IPS-20b (cell line): ENCODE results near the gene VIM.
A peak's percentile ranks its signal among the peaks of the same experiment; 100 is the strongest.

Source experiments
- H3K27ac ChIP-seq: one replicate; pipeline ENCODE4 v1.5.1; 2013; ENCODE audit warnings: low read length
- H3K27me3 ChIP-seq: 2 replicates; pipeline ENCODE4 v1.6.1; 2013; ENCODE audit warnings: mild to moderate bottlenecking, low read length, inconsistent platforms; ENCODE audit not compliant: insufficient read depth
- H3K36me3 ChIP-seq: 2 replicates; pipeline ENCODE4 v1.6.1; 2013; ENCODE audit warnings: low read depth, mild to moderate bottlenecking, inconsistent platforms, low read length, moderate library complexity; ENCODE audit not compliant: insufficient read depth
- H3K4me1 ChIP-seq: 2 replicates; pipeline ENCODE4 v1.6.1; 2013; ENCODE audit warnings: mild to moderate bottlenecking, control low read depth, inconsistent platforms, low read length, moderate library complexity; ENCODE audit not compliant: insufficient read depth
- H3K4me3 ChIP-seq: 2 replicates; pipeline ENCODE4 v1.5.1; 2013; ENCODE audit warnings: mild to moderate bottlenecking, low read length, inconsistent platforms
- H3K9ac ChIP-seq: 2 replicates; pipeline ENCODE4 v1.6.1; 2013; ENCODE audit warnings: low read depth, mild to moderate bottlenecking, inconsistent platforms, low read length, moderate library complexity
- H3K9me3 ChIP-seq: 2 replicates; pipeline ENCODE4 v1.6.1; 2013; ENCODE audit warnings: mild to moderate bottlenecking, low read depth, low read length, inconsistent platforms; ENCODE audit not compliant: insufficient read depth

The VIM gene

DNA sequence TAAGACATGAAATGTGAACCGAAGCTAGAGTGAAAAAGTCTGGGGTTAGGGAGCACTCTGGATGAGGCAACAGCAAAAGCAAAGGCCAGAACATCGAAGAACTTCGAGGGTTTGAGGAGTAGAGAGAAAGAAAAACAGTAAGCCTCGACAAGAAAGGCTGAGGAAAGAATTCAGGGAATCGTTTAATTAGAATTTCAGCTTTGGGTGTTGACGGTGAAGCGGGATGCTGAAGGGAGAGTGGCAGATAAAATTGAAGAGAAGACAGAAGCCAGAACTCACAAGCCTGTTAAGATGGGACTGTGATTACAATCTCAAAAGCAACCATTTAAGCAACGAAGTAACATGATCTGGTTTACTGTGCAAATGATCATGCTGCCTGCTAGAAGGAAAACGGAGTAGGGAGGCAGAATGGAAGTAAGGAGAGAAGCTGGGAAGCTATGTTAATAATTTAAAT is 28.7 kb upstream of the VIM start:
- Histone ChIP-seq H3K36me3 (no peaks in the 10 kb centered on the region), H3K4me3 (peak overlapping the region; percentile 91), H3K4me1 (peaks cover 41% of the 10 kb centered on the region), H3K9ac (peak overlapping the region; percentile 88), H3K27ac (peak overlapping the region; percentile 89), H3K27me3 (no peaks in the 10 kb centered on the region), H3K9me3 (0 out of 2 replicates have a peak, but pooled peaks cover 2% of the 10 kb centered on the region)

DNA sequence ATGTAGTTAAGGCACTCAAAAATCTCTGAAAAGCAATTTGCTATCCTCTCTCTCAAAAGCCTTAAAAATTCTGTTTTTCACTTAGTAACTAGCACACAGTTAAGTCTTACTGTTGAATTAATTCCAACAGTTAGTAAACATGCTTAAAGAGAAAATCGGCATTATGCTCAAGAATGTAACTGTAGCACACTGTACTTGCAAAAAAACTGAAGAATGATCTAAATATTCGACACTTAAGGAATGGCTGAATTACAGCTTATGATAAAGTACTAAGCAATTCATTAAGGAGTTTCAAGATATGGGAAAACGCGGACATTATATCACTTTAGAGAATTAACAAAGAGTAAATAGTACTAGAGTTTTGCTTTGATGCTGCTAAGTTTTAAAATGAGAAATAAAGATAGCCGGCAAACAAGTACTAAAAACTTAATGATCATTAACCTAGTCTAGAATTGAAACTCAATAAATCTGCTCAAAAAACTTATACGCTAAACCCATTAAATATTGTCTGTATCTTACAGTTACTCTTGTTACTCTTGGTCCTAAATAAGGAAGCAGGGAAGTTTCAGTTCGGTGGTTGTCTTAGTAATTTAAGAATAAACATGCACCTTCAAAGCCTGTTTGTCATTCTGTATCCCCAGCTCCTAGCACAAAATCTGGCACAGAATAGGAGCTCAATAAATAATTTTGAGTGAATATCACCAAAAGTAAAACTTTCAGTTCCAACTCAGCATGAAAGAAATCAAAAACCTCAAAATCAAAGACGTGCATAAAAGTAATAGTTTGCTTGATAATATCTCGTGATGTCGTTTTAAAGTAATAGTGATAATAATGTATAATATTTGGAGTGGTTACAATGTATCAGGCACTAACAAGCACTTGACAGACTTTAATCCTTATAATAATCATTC is 27.8 kb upstream of the VIM start:
- no peaks in the 10 kb centered on the region for H3K27me3 ChIP-seq
- H3K9ac ChIP-seq = peak overlapping the region; percentile 88; the same call in 1 of the 2 replicates
- no peaks in the 10 kb centered on the region for H3K36me3 ChIP-seq
- H3K27ac ChIP-seq = peak overlapping the region; percentile 89
- H3K4me1 ChIP-seq = peaks cover 41% of the 10 kb centered on the region
- no peaks in the 10 kb centered on the region for H3K9me3 ChIP-seq
- peak overlapping the region; percentile 91 for H3K4me3 ChIP-seq

DNA sequence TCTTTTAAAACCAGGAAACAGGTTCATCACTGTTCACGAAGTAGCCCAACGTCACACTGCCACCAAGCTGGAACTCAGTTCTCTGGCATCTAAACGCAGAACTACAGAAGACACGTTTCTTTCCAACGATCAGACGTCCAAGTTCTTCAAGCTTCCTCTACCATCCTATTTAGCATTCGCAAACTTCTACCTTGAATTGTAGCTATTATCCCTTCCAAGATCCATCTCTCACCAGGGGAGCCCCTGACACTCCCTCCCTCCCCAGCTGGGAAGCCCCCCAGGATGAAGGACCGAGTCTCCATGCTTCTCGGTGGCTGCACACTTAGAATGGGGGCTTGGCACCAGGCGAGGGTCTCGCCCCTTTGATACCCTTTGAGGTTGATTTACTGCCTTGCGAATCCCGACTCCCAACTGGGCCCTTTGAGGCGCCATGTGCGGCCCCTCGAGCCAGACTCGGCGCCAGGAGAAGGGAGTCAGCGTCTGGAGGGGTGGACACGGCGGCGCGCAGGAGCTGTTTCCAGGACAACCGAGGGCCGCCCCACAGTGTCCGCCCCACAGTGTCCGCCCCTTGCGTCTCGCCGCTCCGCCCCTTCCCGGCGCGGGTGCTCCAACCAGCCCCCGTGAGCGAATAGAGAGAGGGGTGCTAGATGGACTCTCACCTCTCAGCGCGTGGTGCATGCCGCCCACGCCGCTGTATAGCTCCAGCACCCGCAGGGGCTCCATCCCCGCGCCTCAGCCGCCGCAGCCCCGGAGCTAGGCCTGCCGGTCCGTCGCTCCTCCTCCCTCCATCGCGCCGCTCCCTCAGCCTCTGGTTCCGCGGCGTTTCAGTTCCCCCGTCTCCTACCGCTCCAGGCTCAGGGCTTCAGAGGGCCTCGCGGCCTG is 26.9 kb upstream of the VIM start, which contains the start of gene TRDMT1:
Gene TRDMT1 (minus strand): TSS at position 761 of the 882 bp plus-strand sequence. CDS start 38 bp downstream, at position 723.
- Histone ChIP-seq H3K9me3 (no peaks in the 10 kb centered on the region), H3K27ac (peak within 1 kb of the TSS; percentile 80), H3K27me3 (no peaks in the 10 kb centered on the region), H3K36me3 (no peaks in the 10 kb centered on the region), H3K9ac (peak within 1 kb of the TSS; percentile 88), H3K4me1 (peaks cover 41% of the 10 kb centered on the region), H3K4me3 (peak within 1 kb of the TSS; percentile 91)

DNA sequence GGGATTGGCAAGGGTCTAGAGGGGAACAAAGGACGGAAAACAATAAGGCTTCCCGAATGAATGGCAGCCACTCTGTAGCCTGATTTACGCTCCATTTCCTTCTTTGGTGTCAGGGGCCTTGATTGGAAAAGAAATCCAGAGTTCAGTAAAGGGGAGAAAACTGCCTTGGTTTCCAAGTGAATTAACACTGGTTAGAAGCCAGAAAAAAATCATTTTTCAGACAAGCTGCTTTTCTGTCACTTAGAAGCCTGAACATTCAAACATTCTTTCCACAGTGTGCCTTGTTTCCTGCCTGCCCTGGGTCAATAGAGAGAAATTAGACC is 26.3 kb upstream of the VIM start:
- peak overlapping the region; percentile 80 for H3K27ac ChIP-seq
- H3K27me3 ChIP-seq = no peaks in the 10 kb centered on the region
- H3K4me1 ChIP-seq = peaks cover 41% of the 10 kb centered on the region
- peak overlapping the region; percentile 88 for H3K9ac ChIP-seq
- H3K9me3 ChIP-seq = no peaks in the 10 kb centered on the region
- peak overlapping the region; percentile 91; the same call in 1 of the 2 replicates for H3K4me3 ChIP-seq
- no peaks in the 10 kb centered on the region for H3K36me3 ChIP-seq

DNA sequence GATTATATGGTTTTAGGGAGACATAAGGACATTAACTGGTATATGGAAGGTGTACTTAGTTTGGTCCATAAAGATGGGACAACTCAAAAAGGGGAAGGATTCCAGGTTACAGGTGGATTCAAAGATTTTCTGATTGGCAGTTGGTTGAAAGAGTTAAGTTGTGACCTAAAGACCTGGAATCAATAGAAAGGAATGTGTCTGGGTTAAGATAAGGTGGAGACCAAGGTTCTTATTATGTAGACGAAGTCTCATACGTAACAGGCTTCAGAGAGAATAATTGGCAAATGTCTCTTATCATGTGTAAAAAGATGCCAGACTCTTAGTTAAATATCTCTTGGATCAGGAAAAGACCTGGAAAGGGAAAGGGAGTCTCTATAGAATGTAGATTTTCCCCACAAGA is 25.5 kb upstream of the VIM start:
- H3K9ac ChIP-seq = peak overlapping the region; percentile 88; the same call in 1 of the 2 replicates
- no peaks in the 10 kb centered on the region for H3K9me3 ChIP-seq
- H3K36me3 ChIP-seq = no peaks in the 10 kb centered on the region
- H3K27me3 ChIP-seq = no peaks in the 10 kb centered on the region
- H3K4me1 ChIP-seq = peaks cover 41% of the 10 kb centered on the region
- H3K4me3 ChIP-seq = 0 out of 2 replicates have a peak overlapping the region, but pooled peaks have one; percentile 91
- H3K27ac ChIP-seq = peak overlapping the region; percentile 80

DNA sequence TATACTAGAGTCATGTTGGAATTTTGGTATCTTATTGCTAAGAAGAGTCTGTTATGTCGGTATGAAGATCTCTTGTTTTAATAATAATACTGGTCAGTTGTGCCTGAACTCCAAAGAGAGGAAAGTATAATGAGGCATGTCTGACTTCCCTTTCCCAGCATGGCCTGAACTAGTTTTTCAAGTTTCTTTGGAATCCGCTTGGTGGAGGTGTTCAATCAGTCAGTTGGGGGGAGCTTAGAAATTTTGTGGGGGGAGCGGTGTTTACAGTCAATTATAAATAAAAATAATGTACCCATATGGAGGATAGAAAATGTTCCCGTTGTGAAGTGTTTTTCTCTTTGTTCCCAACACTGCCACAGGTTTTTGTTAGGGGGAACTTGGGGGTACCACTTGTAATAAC is 25.0 kb upstream of the VIM start:
- Histone ChIP-seq H3K27ac (no peak overlapping the region), H3K4me3 (no peak overlapping the region), H3K36me3 (no peaks in the 10 kb centered on the region), H3K9me3 (no peaks in the 10 kb centered on the region), H3K27me3 (no peaks in the 10 kb centered on the region), H3K4me1 (peaks cover 41% of the 10 kb centered on the region), H3K9ac (peak overlapping the region; percentile 25; the same call in 1 of the 2 replicates)

DNA sequence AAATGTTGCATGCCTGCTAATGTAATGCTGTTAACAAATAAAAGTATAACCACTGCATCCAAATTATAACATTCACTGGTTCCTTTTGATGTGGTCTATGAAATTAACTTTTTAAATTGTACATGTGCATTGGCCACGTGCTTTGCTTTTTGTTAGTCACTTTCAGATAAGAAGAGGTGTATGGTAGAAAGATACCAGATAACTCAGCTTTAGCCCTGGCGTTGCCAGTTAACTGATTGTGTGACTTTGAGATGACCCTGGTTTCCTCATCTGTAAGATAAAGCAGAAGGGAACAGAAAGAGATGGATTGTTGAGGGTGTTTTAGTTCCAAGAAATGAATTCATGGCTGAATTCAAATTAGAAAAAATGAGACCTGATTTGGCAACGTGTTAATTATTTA is 24.6 kb upstream of the VIM start:
- Histone ChIP-seq H3K36me3 (no peaks in the 10 kb centered on the region), H3K4me1 (peaks cover 39% of the 10 kb centered on the region)

DNA sequence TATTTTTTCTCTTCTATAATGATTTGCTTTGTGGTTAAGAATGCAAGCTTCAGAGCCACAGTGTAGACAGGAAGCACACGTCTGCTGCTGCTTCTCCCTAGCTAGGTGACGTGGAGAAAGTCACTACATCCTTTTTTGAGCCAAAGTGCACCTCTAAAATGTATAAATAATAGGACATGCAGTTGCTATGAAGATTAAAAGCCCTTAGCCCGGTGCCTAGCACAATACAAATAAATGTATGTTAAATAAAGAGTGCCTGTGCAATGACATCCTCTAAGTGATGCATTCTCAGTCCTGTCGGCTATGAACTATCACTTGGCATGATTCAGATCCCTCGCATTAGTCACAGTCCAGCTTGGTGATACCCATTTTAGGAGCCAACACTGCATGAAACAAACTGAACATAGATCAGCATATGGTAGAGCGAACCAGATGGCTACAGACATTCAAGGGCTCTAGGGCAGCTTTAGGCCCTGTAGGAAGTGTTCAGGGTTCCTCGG is 21.8 kb upstream of the VIM start:
- H3K9me3 ChIP-seq = no peaks in the 10 kb centered on the region
- no peaks in the 10 kb centered on the region for H3K36me3 ChIP-seq
- H3K4me1 ChIP-seq = peaks cover 24% of the 10 kb centered on the region
- no peak overlapping the region for H3K27ac ChIP-seq
- H3K27me3 ChIP-seq = no peaks in the 10 kb centered on the region
- H3K4me3 ChIP-seq = no peak overlapping the region
- H3K9ac ChIP-seq = no peak overlapping the region

More for the DNA sequence above, 24.6 kb upstream of the VIM start:
- Histone ChIP-seq H3K9me3 (no peaks in the 10 kb centered on the region), H3K4me3 (no peak overlapping the region), H3K9ac (peak overlapping the region; percentile 25; the same call in 1 of the 2 replicates), H3K27me3 (no peaks in the 10 kb centered on the region), H3K27ac (no peak overlapping the region)

DNA sequence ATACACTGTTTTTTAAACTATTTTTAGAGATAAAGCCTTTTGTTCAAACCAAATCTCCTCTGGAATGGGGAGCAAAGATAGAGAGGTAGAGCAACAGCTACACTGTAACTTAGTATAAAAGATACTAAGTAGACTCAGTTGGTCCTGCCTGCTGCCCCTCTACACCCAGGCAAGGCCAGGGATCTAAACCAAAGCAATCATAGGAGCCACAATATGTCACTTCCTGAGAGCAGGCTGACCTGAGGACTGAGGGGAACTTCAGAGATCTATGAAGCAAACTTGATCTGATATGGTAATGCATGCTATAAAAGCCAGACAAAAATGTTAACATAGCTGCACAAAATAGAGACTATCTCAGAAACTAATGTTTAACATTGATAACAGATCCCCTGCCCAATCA is 19.6 kb upstream of the VIM start:
- Histone ChIP-seq H3K4me3 (no peak overlapping the region), H3K9ac (no peak overlapping the region), H3K27me3 (no peaks in the 10 kb centered on the region), H3K9me3 (no peaks in the 10 kb centered on the region), H3K27ac (no peak overlapping the region), H3K4me1 (peaks cover 7% of the 10 kb centered on the region; the same call in 1 of the 2 replicates), H3K36me3 (no peaks in the 10 kb centered on the region)

DNA sequence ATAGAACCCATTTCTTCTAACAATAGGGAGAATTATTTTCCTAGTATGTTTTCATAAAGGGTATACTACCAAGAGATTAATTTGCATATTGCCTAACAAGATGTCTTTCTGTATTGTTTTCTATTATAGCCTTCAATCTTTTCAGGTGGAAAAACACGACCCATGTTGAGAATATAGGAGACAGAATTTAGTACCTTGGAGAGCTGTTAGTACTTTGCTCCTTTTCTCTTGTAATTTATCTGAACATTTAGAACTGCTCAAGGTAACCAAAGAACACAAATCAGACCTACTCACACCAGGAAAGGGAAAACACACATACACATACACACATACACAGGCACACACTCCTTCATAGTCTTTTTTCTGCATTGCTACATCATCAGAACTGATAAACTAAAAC is 18.7 kb upstream of the VIM start:
- peaks cover 12% of the 10 kb centered on the region; the same call in 1 of the 2 replicates for H3K4me1 ChIP-seq
- no peak overlapping the region for H3K4me3 ChIP-seq
- no peak overlapping the region for H3K9ac ChIP-seq
- no peaks in the 10 kb centered on the region for H3K9me3 ChIP-seq
- H3K36me3 ChIP-seq = no peaks in the 10 kb centered on the region
- H3K27me3 ChIP-seq = no peaks in the 10 kb centered on the region
- H3K27ac ChIP-seq = no peak overlapping the region

DNA sequence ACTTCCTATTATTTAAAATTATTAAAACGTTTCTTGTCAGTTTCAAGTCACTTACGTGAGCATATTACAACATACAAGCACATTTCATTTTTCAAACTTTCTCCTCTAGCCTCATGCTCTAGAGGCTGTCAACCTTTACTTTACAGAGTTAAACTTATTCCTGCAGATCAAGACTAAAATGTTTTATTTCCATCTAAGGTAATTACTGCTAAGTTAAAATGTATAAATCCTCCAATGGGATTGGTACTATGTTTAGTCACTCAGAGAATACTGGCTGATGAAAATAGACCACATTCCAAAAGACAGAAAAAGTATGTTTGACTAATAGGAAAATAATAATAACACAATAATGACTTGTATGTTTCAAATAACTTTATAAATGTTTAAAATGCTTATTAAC is 18.2 kb upstream of the VIM start:
- Histone ChIP-seq H3K4me1 (peaks cover 18% of the 10 kb centered on the region; the same call in 1 of the 2 replicates), H3K27me3 (no peaks in the 10 kb centered on the region), H3K4me3 (no peak overlapping the region), H3K9me3 (no peaks in the 10 kb centered on the region), H3K9ac (no peak overlapping the region), H3K36me3 (no peaks in the 10 kb centered on the region), H3K27ac (no peak overlapping the region)
